Smooth muscle cell (in vitro differentiated cells): ENCODE results near the gene THADA. TPM values are rescaled to one million over a fixed set of nuclear protein-coding genes. Genes with fewer than 3 reads are reported as not detected.

Source experiments
- DNase-seq: peaks from one replicate; lab custom pipeline; 2025; ENCODE audit not compliant: unreplicated experiment; lab: John Stamatoyannopoulos, UW
- H2AFZ ChIP-seq: fragments of 200-600 bp; sonication (generic); 2 replicates; pipeline ENCODE4 v1.6.0; 2016; ENCODE audit warnings: antibody characterized with exemption, low read depth, mild to moderate bottlenecking
- H3F3A ChIP-seq: fragments of 200-600 bp; sonication (generic); 2 replicates; pipeline ENCODE4 v1.6.0; 2017; ENCODE audit warnings: antibody characterized with exemption, low read depth
- H3K27ac ChIP-seq: fragments of 200-600 bp; sonication (generic); 2 replicates; pipeline ENCODE4 v1.5.1; 2016; ENCODE audit warnings: low read depth, mild to moderate bottlenecking
- H3K27me3 ChIP-seq: fragments of 200-600 bp; sonication (generic); 2 replicates; pipeline ENCODE4 v1.6.1; 2016; ENCODE audit warnings: low read depth, mild to moderate bottlenecking
- H3K36me3 ChIP-seq: fragments of 200-600 bp; sonication (generic); 2 replicates; pipeline ENCODE4 v1.5.1; 2016; ENCODE audit warnings: low read depth
- H3K4me1 ChIP-seq: fragments of 200-600 bp; sonication (generic); 2 replicates; pipeline ENCODE4 v1.5.1; 2016; ENCODE audit warnings: low read depth
- H3K4me2 ChIP-seq: fragments of 200-600 bp; sonication (generic); 2 replicates; pipeline ENCODE4 v1.6.0; 2016; ENCODE audit warnings: mild to moderate bottlenecking
- H3K4me3 ChIP-seq: fragments of 200-600 bp; sonication (generic); 2 replicates; pipeline ENCODE4 v1.5.1; 2016; ENCODE audit warnings: mild to moderate bottlenecking
- H3K79me2 ChIP-seq: fragments of 200-600 bp; sonication (generic); 2 replicates; pipeline ENCODE4 v1.6.0; 2016; ENCODE audit warnings: low read depth, mild to moderate bottlenecking
- H3K9ac ChIP-seq: fragments of 200-600 bp; sonication (generic); 2 replicates; pipeline ENCODE4 v1.6.0; 2016; ENCODE audit warnings: low read depth
- H3K9me3 ChIP-seq: fragments of 200-600 bp; sonication (generic); replicated peaks from 2 replicates; pipeline ENCODE4 v1.5.1; 2016; ENCODE audit warnings: low read depth
- H4K20me1 ChIP-seq: fragments of 200-600 bp; sonication (generic); 2 replicates; pipeline ENCODE4 v1.6.0; 2016; ENCODE audit warnings: low read depth
- CTCF ChIP-seq: fragments of 200-600 bp; sonication (generic); IDR thresholded peaks from 2 replicates; pipeline ENCODE4 v1.5.1; 2017; ENCODE audit warnings: borderline replicate concordance, mild to moderate bottlenecking, antibody characterized with exemption; ENCODE audit not compliant: insufficient read depth, poor library complexity, severe bottlenecking
- WGBS: methylation state at CpG from one replicate; pipeline ENCODE4 v1.1.7; 2016; ENCODE audit warnings: low lambda C conversion rate; 5-methylcytosine and 5-hydroxymethylcytosine counted together
- polyA plus RNA-seq: library from polyadenylated mRNA; unstranded; fragments of >200 nt; fragmentation: Nextera tagmentation; extraction: Ambion mirVana; gene quantifications from 2 replicates; pipeline ENCODE4 v1.2.1, GENCODE V29; 2016
- total RNA-seq: library from RNA; depleted of rRNA; stranded (reverse); fragments of >200 nt; gene quantifications from 2 replicates; pipeline ENCODE4 v1.2.3, GENCODE V29; 2014

Gene THADA
- total and polyA plus RNA-seq, 2 experiments from 2014 or later = 11.3 to 20.9 TPM

DNA sequence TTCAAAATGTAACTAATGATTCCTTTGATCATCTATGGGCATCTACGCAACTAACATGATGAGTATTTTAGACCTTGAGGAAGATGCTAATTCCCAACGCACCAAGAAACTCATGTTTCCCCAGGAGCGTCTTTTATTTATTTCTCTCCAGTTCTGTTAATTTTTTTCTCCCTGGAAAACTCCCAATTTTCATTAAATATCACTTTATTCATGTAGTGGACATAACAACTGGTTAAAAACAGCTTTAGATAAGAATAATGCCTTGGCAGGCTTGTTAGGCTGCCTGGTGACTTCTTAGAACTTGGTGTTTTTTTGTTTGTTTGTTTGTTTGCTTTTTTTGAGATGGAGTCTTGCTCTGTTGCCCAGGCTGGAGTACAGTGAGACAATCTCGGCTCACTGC lies 306.5 kb downstream of the THADA start:
- Histone ChIP-seq H3K79me2 (no peaks in the 10 kb centered on the region), H3K4me1 (peaks cover 8% of the 10 kb centered on the region)
- no peak for TF ChIP-seq CTCF

DNA sequence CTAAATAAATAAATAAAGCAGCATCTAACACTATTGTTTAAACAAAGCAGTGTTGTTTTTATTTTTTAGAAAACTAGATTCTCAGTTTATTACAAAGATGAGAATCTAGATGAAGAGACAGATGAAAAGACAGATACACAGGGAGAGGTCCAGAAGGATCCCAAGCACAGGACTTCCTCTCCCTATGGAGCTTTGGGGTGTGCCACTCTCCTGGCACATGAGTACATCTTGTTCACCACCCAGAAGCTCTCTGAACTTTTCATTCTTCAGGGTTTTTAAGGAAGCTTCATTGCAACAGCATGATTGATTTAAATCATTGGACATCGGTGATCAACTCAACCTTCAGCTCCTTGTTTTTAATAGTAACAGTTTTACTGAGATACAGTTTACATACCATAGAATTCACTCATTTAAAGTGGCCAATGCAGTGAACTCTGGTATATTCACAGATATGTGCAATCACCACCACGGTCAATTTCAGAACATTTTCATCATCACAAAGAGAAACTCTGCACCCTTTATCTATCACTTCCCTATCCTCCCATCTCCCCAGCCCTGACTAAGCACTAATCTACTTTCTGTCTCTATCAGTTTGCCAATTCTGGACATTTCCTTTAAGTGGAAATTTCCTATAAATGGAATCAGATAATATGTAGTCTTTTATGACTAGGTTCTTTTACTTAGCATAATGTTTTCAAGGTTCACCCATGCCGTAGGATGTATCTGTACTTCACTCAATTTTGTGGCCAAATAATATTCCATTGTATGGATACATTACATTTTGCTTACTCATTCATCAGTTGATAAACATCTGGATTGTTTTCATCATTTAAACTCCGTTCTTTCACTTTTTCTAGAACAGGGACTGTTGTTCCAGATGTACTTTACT lies 307.2 kb downstream of the THADA start:
- Histone ChIP-seq H3F3A (no peaks in the 10 kb centered on the region), H3K27me3 (no peaks in the 10 kb centered on the region), H3K4me2 (no peak overlapping the region), H3K79me2 (no peaks in the 10 kb centered on the region), H3K9me3 (no peaks in the 10 kb centered on the region), H3K36me3 (peaks cover 6% of the 10 kb centered on the region), H4K20me1 (no peaks in the 10 kb centered on the region), H3K27ac (no peak overlapping the region), H3K9ac (no peak overlapping the region), H2AFZ (no peak overlapping the region), H3K4me3 (no peak overlapping the region), H3K4me1 (peaks cover 8% of the 10 kb centered on the region)
- no peak for DNase-seq
- TF ChIP-seq CTCF = no peak
- 79% methylated on average over 4 of the region's 4 CpGs for WGBS

More for the DNA sequence above, 306.5 kb downstream of the THADA start:
- Histone ChIP-seq H3K36me3 (peaks cover 6% of the 10 kb centered on the region), H3K4me3 (no peak overlapping the region), H3K27ac (no peak overlapping the region), H3K27me3 (no peaks in the 10 kb centered on the region), H3K9me3 (no peaks in the 10 kb centered on the region), H3K4me2 (no peak overlapping the region), H2AFZ (no peak overlapping the region), H3F3A (peaks cover 4% of the 10 kb centered on the region), H4K20me1 (no peaks in the 10 kb centered on the region), H3K9ac (no peak overlapping the region)
- 95% methylated on average over 4 of the region's 4 CpGs for WGBS
- no peak for DNase-seq

GRCh38 chr2:43285987-43286386 lies 309.9 kb downstream of the THADA start:
- H3K4me3 ChIP-seq = no peak overlapping the region
- no peak for DNase-seq

More at GRCh38 chr2:43285987-43286386, 309.9 kb downstream of the THADA start:
- Histone ChIP-seq H3K9me3 (no peaks in the 10 kb centered on the region), H3K27ac (no peak overlapping the region), H3K4me2 (no peak overlapping the region), H3K79me2 (no peaks in the 10 kb centered on the region), H3K9ac (no peak overlapping the region), H3K27me3 (no peaks in the 10 kb centered on the region), H3K4me1 (no peaks in the 10 kb centered on the region), H4K20me1 (no peaks in the 10 kb centered on the region), H3F3A (no peaks in the 10 kb centered on the region), H3K36me3 (peaks cover 6% of the 10 kb centered on the region), H2AFZ (no peak overlapping the region)
- TF ChIP-seq CTCF = no peak
- 59% methylated on average over 2 of the region's 2 CpGs for WGBS
